HG02588 (cell line): ENCODE measurements around the gene PTPRT.

Experiments
- ATAC-seq: cut with Tn5 transposase; IDR thresholded peaks from one replicate; pipeline ENCODE4 v1.9.1; 2021; ENCODE audit warnings: mild to moderate bottlenecking, moderate library complexity; ENCODE audit not compliant: unreplicated experiment

PTPRT gene

GRCh38 chr20:42576167-42576566 lies 613.5 kb downstream of the PTPRT start:
- ATAC-seq: no peak

GRCh38 chr20:42572320-42573016 lies 617.2 kb downstream of the PTPRT start:
- ATAC-seq: no peak

- no peak for ATAC-seq
Measured at GRCh38 chr20:42567409-42567808, 622.3 kb downstream of the PTPRT start.

GRCh38 chr20:42565235-42565995 lies 624.3 kb downstream of the PTPRT start:
- no peak for ATAC-seq

GRCh38 chr20:42559665-42560064 lies 630.0 kb downstream of the PTPRT start:
- no peak for ATAC-seq

DNA sequence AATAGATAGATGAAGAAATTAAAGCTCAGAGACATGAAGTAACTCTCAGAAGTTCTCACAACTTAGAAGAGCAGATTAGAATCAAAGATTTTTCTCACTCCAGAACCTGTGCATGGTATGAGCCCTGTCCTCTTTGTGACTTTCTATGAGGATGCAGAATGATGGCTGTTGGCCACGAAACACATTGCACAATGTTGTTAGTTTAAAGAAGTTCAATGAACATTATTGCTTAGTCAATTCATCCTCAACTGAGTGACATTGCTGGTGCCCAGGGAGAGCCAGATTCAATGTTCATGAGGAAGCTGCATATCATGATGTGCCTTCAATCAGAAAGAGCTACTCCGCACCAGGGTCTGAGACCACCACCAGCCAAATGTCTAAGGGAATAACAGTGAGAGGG lies 633.1 kb downstream of the PTPRT start:
- ATAC-seq: no peak

DNA sequence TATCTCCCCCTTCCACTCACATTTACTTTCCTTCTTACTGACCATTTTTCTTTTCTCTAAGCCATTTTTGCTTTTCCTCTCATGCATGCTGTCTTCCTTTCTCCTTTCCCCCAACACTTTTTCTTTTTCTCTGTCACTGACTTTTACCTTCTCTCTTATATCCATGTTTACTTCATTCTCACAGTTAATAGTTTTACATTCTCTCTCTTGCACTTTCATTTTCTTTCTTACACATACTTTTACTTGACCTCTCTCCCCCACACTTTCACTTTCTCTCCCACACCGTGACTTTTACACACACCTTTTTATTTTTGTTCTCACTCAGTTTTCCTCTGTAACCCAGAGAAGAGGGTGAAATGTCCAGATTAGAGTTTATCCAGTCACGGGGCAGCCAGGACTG lies 636.3 kb downstream of the PTPRT start:
- ATAC-seq: no peak

DNA sequence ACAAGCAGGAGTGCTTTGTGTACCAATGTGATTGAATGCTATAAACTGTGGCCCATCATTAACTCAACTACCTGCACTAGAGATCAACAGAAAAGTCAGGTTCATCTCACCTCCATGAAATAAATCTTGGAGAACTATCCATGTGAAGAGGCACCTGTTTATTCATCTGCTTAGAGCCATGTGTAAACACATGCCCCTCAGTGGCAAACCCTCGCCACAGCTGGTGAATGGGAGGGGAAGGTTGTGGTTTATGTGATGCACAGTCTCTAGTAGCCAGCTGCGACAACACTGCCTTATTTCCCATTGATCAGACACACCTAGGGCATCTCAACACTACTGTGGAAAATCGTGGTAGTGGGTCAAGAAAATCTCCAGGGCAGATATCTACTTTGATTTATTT lies 640.2 kb downstream of the PTPRT start:
- no peak for ATAC-seq

DNA sequence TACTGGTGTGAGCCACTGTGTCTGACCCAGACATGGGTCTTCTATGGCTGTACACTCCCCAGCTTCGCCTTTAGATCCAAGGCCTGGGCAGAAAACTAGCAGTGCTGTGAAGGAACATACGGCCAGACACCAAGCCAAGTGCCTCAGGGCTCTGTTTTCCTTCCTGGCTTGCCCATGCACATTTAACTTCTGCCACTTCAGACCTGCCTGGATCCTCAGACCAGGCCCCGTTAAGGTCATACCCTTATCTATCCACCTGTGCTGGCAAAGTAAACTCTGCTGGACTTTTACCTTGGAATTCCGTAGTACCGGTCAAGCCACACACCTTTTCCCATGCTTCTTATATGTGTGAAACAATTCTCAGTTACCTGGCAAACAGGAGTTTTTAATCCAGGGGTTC lies 644.8 kb downstream of the PTPRT start:
- ATAC-seq: no peak

- no peak for ATAC-seq
Measured at GRCh38 chr20:42532831-42533230, 656.9 kb downstream of the PTPRT start.

DNA sequence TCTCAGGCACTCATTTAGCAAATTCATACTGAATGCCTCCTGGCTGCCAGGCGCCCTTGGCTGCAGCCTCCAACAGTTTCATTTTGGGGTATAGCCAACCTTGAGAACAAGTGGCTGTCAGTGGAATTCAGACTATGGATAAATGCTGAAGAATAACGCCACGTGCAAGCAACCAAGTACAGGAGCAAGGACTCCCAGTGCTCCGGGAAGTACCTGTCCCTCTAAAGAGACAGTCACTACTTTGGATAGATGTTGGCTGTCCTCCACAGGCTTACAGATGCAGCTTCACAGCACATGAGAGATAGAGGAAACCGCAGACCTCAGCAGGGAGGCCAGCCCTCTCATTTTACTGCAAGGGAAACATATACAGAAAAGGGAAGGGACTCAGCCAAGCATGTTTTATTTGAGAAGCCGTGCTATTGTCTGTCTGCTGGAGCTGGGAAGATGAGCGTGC lies 658.2 kb downstream of the PTPRT start:
- no peak for ATAC-seq

- no peak for ATAC-seq
Measured at GRCh38 chr20:42530855-42531448, 658.8 kb downstream of the PTPRT start.

DNA sequence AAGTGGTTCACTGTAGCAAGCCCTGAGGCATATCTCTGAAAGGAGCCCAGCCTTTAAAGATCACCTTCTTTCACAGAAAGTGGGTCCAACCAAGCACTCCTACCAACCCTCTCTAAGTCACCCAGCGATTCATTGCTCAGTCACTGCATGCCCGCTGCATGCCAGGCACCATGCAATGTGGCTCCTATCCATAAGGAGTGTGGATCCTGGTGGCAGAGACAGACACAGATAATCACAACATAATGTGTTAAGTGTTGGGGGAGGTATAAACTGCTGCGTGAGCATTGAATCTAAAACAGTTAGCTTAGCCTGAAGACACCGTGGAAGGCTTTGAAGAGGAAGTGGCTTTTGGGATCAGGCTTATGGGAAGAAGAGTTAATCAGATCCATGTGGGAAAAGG lies 659.5 kb downstream of the PTPRT start:
- no peak for ATAC-seq

DNA sequence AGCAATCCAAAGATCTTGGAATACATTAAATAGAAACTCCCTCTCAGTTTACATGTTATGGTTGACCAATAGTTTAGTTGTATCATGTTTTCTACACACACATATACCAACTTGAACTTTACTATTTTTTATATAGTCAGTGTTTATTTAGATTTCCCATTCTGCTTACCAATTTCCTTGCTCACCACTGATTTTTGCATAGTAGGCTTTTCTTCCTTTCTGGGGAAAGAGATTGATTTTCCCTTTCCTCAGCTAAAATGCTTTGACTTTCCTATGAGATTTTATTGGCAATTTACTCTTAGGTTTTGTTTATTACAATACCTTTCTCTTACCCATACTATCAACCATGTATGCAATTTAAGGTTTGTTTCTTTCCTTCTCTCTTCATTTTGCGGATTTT lies 665.6 kb downstream of the PTPRT start:
- ATAC-seq: no peak

DNA sequence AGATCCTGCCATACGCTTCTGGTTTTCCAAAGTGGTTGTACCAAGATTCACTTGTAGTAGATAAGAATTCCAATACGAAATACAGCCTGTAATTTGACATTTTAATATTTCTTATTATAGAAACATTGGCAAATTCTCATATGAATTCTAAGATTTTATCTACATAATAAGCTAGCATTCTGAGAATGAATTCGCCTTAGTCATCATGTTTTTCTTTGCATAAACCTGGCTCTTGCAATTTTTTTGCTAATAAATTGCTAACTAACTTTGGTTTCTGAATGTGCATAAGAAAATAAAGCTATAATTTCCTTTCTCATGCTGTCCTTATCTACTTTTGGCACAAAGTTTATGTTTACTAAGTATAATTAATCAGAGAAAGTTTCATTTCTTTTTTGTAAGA lies 673.0 kb downstream of the PTPRT start:
- no peak for ATAC-seq

- ATAC-seq: no peak
Measured at GRCh38 chr20:42510686-42511085, 679.0 kb downstream of the PTPRT start.

GRCh38 chr20:42507874-42508273 lies 681.8 kb downstream of the PTPRT start:
- no peak for ATAC-seq

DNA sequence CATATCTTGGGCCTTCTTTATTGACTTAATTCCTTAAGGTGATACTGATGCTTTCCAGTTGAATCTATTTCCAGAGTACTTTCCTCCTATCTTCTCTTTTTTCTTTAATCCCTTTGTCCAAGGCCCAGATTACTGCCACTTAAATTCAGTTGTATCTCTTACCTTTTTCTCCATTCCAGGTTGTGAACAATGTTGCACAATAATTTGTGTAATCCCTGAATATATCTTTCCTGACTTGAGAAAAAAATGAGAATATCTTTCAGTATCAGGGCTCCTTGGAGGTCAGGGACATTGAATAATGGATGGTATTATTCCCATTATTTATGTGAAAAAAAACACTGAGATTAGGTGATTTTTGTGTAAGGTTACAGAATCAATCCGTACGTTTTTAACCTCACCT lies 683.3 kb downstream of the PTPRT start:
- no peak for ATAC-seq

DNA sequence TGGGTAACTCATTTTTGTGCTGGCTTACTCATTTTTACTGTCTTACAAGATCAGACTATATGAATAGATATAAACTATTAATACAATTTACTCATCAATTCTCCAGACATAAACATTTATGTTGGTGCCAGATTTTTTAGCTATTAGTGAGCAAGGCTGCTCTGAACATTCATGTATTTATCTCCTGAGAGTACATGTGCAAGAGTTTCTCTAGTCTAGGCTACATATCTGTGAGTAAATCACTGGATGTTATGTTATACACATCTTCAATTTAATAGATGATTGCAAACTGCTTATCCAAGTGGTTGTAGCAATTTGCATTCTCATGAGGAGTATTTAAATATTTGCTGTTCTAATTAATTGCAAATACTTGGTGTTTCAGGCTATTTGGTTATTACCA lies 687.1 kb downstream of the PTPRT start:
- ATAC-seq: no peak

DNA sequence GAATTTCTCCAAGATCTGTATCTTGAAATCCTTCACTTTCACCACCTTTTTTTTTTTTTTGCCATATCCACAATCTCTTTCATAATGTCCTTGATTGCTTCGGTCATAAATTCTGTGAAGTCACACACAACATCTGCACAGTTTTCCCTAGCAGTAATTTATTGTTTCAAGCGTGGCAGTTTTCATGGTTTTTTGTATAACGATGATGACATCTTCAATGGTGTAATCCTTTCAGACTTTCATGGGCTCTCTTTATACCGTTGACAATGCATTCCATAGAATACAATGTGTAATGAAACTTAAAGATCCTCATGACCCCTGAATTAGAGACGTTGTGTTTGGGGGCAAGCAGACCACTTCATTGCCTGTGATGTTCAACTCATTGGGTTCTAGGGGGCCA lies 693.1 kb downstream of the PTPRT start:
- no peak for ATAC-seq

DNA sequence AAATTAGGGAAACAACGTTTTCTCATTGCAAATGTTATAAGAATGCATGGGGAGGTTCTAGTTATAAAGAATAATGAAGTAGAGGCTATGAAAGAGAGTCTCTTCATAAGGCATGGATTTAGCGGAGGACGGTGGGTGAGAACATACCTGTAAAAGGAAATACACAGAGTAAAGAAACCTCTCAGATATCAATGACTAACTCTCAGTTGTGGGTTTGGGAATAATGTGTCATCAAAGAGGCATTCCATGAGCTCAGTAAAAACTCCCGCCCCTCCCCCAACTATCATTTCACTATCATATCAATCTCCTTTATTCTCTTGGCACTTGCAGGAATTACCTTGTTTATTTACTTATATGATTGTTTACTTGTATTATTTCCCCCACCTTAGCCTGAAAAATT lies 695.4 kb downstream of the PTPRT start:
- no peak for ATAC-seq

DNA sequence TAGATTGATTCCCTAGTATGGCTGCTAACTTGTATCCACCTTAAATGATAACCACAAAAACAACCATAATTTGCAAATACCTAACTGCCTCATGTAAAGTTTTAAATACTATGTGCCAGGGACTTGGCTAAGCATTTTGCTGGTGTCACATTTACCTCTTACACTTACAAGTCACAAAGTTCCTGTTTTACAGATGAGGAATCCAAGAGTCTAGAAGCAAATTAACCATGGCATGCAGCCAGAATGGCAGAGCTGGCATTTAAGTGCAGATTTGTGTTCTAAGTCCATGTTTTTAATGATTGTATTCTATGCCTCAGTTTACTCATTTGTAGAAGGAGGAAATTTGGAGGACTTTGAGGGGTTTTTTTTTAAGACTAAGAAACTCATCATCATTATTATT lies 696.7 kb downstream of the PTPRT start:
- ATAC-seq: no peak
